ENCODE measurements around the gene MAPRE3. TPM values are rescaled to one million over a fixed set of nuclear protein-coding genes. Genes with fewer than 3 reads are reported as not detected.

Gene MAPRE3
- total RNA-seq, 8 experiments from 2014 or later: 8.7 to 44.8 (median 26.8) TPM

DNA sequence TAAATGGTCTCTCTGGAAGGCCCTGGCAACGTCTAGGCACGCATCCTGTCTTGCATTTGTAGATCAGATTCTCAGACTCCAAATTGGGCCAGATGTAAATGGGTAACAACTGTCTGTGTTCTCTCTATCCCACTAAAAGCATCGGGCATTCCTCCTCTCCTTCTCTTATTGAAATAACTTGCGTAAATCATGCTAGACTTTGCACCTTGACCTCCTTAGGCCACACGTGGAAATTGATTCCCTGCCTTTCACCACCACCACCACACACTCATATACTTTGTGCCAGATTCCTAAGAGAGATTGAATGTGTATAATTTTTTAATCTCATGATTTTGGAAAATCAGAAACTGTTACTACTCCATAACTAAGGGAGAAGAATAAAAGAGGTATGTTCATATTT, 21.3 kb downstream of the MAPRE3 start:
- H3K4me1 ChIP-seq (replicated peaks in 1 of 2): peaks cover 0 to 5% of the 10 kb centered on the region in 2 donors
- H3K27ac ChIP-seq: no peak overlapping the region
- WGBS, 10 experiments: 51 to 76% (median 61%) methylated on average over 3 to 5 of the region's 5 CpGs; no CpG with 5 or more reads in 3 of the 10 experiments
- in situ Hi-C loops (cut with MboI; ENCODE audit: low pct_unique_long_range_greater_than_20kb in 2 of 9, low sequenced_read_pairs in 9 of 9, unreplicated experiment in 9 of 9): no loop called here
- ATAC-seq (replicated peaks in 6 of 8): no peak
- H3K4me3 ChIP-seq: no peak overlapping the region

DNA sequence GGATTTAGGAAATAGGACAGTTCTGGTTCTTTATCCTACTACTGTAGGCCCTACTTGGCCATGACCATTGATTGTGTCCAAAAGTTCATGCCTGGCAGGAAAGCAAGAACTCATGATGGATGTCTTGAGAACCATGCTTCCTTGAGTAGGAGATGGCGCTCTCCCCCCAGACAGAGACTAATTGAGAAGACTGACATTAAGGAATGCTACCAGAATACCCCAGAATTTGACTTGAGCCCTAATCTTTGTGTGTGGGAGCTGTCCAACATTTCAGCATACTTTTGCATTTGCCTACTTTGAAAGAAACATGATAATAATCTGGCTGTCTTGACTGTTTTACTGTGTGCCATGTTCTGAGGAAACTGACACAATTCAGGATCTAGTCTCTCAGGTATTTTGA, 23.3 kb downstream of the MAPRE3 start:
- WGBS, 10 experiments: 0 to 86% (median 54%) methylated on average over 1 of the region's 1 CpG; no CpG with 5 or more reads in 6 of the 10 experiments
- H3K27ac ChIP-seq: no peak overlapping the region
- ATAC-seq (replicated peaks in 6 of 8): no peak
- in situ Hi-C loops (cut with MboI; ENCODE audit: low pct_unique_long_range_greater_than_20kb in 2 of 9, low sequenced_read_pairs in 9 of 9, unreplicated experiment in 9 of 9): no loop called here
- peaks cover 0 to 5% of the 10 kb centered on the region in 2 donors for H3K4me1 ChIP-seq (replicated peaks in 1 of 2)
- H3K4me3 ChIP-seq: no peak overlapping the region

DNA sequence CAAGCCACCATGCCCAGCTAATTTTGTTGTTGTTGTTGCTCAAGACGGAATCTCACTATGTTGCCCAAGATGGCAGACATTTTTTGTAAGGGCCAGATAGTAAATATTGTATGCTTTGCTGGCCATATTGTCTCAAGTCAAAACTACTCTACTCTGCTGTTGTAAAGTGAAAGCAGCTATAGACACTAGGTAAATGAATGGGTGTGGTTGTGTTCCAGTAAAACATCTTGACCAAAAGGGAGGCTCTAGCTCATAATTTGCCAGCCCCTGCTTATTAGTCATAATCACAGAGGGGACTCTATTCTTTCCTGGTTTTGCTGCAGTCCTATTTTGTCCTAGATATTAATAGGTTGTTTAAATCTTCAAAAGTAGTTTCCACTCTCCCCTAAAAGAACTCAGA, 24.5 kb downstream of the MAPRE3 start:
- Histone ChIP-seq H3K4me1 (replicated peaks in 1 of 2) (peaks cover 0 to 5% of the 10 kb centered on the region in 2 donors), H3K27ac (no peak overlapping the region), H3K4me3 (no peak overlapping the region)
- ATAC-seq (replicated peaks in 6 of 8): peak in 2 of 8 experiments; percentile 81 to 82
- 0 to 100% (median 86%) methylated on average over 1 of the region's 1 CpG; no CpG with 5 or more reads in 5 of the 10 experiments for WGBS, 10 experiments
- in situ Hi-C loops (cut with MboI; ENCODE audit: low pct_unique_long_range_greater_than_20kb in 2 of 9, low sequenced_read_pairs in 9 of 9, unreplicated experiment in 9 of 9): no loop called here

DNA sequence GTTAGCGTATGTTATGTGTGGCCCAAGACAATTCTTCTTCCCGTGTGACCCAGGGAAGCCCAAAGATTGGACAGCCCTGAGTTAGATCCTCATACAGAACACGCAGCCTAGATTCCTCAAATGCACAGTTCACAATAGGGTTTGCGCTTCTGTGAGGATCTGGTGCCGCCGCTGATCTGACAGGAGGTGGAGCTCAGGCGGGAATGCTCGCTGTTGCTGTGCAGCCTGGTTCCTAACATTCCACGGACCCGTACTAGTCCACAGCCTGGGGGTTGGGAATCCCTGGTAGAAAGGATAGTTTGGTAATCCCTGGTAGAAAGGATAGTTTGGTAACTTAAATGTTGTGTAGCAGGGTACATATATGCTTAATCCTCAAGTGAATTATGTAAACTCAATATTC, 27.0 kb downstream of the MAPRE3 start:
- Histone ChIP-seq H3K4me1 (replicated peaks in 1 of 2) (no peaks in the 10 kb centered on the region), H3K27ac (no peak overlapping the region), H3K4me3 (no peak overlapping the region)
- WGBS, 10 experiments: 29 to 87% (median 71%) methylated on average over 1 to 10 of the region's 10 CpGs; no CpG with 5 or more reads in 3 of the 10 experiments
- in situ Hi-C loops (cut with MboI; ENCODE audit: low pct_unique_long_range_greater_than_20kb in 2 of 9, low sequenced_read_pairs in 9 of 9, unreplicated experiment in 9 of 9): no loop called here
- ATAC-seq (replicated peaks in 6 of 8): no peak

- Histone ChIP-seq H3K27ac (no peak overlapping the region), H3K4me3 (no peak overlapping the region), H3K4me1 (replicated peaks in 1 of 2) (no peaks in the 10 kb centered on the region)
- in situ Hi-C loops (cut with MboI; ENCODE audit: low pct_unique_long_range_greater_than_20kb in 2 of 9, low sequenced_read_pairs in 9 of 9, unreplicated experiment in 9 of 9): no loop called here
- ATAC-seq (replicated peaks in 6 of 8): no peak
- WGBS, 10 experiments: 29 to 100% (median 80%) methylated on average over 1 of the region's 1 CpG; no CpG with 5 or more reads in 3 of the 10 experiments
Observed at GRCh38 chr2:26998323-26998722, 27.9 kb downstream of the MAPRE3 start.

DNA sequence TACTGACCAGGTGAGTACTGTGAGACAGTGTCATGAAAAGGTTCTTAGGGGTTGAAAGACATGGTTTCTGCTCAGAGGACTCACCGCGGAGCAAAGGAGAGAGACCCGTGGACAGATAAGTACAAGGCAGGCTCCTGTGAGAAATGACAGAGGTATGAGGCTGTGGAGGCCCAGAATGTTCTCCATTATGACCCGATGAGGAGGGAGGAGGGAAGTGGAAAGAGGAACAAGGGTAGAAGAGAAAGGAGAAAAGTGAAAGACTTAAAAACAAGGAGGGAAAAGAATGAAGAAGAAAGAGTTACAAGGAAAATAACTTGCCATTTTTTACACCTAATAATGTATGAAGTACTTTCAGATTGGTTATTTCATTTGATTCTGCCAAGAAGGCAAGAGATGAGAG, 29.8 kb downstream of the MAPRE3 start:
- in situ Hi-C loops (cut with MboI; ENCODE audit: low pct_unique_long_range_greater_than_20kb in 2 of 9, low sequenced_read_pairs in 9 of 9, unreplicated experiment in 9 of 9): loop anchor here in 1 of 9 experiments (25.0 kb wide), 1 partner anchor 163 kb away; the partner anchor contains the start of gene DPYSL5
- WGBS, 10 experiments: 60 to 100% (median 88%) methylated on average over 2 to 4 of the region's 4 CpGs; no CpG with 5 or more reads in 1 of the 10 experiments
- ATAC-seq (replicated peaks in 6 of 8): no peak
- Histone ChIP-seq H3K4me3 (no peak overlapping the region), H3K27ac (no peak overlapping the region), H3K4me1 (replicated peaks in 1 of 2) (no peaks in the 10 kb centered on the region)

GRCh38 chr2:27000995-27001394, 30.6 kb downstream of the MAPRE3 start:
- in situ Hi-C loops (cut with MboI; ENCODE audit: low pct_unique_long_range_greater_than_20kb in 2 of 9, low sequenced_read_pairs in 9 of 9, unreplicated experiment in 9 of 9): loop anchor here in 1 of 9 experiments (25.0 kb wide), 1 partner anchor 164 kb away; the partner anchor contains the start of gene DPYSL5
- Histone ChIP-seq H3K4me3 (no peak overlapping the region), H3K27ac (no peak overlapping the region), H3K4me1 (replicated peaks in 1 of 2) (no peaks in the 10 kb centered on the region)
- WGBS, 10 experiments: 73 to 100% (median 94%) methylated on average over 1 to 2 of the region's 2 CpGs; no CpG with 5 or more reads in 1 of the 10 experiments
- no peak for ATAC-seq (replicated peaks in 6 of 8)

GRCh38 chr2:27001950-27002349, 31.5 kb downstream of the MAPRE3 start:
- peak in 7 of 8 experiments; percentile 19 to 62 (median 30) for ATAC-seq (replicated peaks in 6 of 8)
- H3K4me3 ChIP-seq: no peak overlapping the region
- no peaks in the 10 kb centered on the region for H3K4me1 ChIP-seq (replicated peaks in 1 of 2)
- H3K27ac ChIP-seq: no peak overlapping the region
- in situ Hi-C loops (cut with MboI; ENCODE audit: low pct_unique_long_range_greater_than_20kb in 2 of 9, low sequenced_read_pairs in 9 of 9, unreplicated experiment in 9 of 9): loop anchor here in 1 of 9 experiments (25.0 kb wide), 1 partner anchor 165 kb away; the partner anchor contains the start of gene DPYSL5
- 0 to 80% (median 60%) methylated on average over 1 to 5 of the region's 5 CpGs; no CpG with 5 or more reads in 2 of the 10 experiments for WGBS, 10 experiments

- in situ Hi-C loops (cut with MboI; ENCODE audit: low pct_unique_long_range_greater_than_20kb in 2 of 9, low sequenced_read_pairs in 9 of 9, unreplicated experiment in 9 of 9): loop anchor here in 1 of 9 experiments (25.0 kb wide), 1 partner anchor 166 kb away; the partner anchor contains the start of gene DPYSL5
- Histone ChIP-seq H3K27ac (no peak overlapping the region), H3K4me1 (replicated peaks in 1 of 2) (no peaks in the 10 kb centered on the region), H3K4me3 (no peak overlapping the region)
- 20 to 100% (median 89%) methylated on average over 1 to 4 of the region's 4 CpGs; no CpG with 5 or more reads in 5 of the 10 experiments for WGBS, 10 experiments
- peak; percentile 45 to 95 (median 86) for ATAC-seq (replicated peaks in 6 of 8)
Observed at GRCh38 chr2:27003007-27003406, 32.6 kb downstream of the MAPRE3 start.

DNA sequence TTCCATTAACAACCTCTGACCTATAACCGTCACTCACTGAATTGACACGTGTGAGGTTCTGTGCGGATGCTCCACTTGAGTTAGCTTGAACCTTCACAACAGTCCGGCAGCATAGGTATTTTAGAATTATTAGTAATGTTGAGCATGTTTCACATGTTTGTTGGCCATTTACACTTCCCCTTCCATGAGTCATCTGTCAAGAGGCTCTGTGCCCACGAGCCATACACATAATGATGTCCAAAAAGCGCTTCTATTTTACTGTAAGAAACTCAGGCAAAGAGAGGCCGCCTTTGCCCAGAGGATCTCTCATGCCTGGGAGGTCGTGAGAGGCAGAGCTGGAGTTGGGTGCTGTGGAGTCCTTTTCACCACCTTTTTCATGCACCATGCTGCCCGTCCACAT, 33.4 kb downstream of the MAPRE3 start:
- H3K4me3 ChIP-seq: no peak overlapping the region
- in situ Hi-C loops (cut with MboI; ENCODE audit: low pct_unique_long_range_greater_than_20kb in 2 of 9, low sequenced_read_pairs in 9 of 9, unreplicated experiment in 9 of 9): loop anchor here in 1 of 9 experiments (25.0 kb wide), 1 partner anchor 167 kb away; the partner anchor contains the start of gene DPYSL5
- peak in 4 of 8 experiments; percentile 26 to 45 (median 33) for ATAC-seq (replicated peaks in 6 of 8)
- H3K27ac ChIP-seq: no peak overlapping the region
- WGBS, 10 experiments: 67 to 94% (median 76%) methylated on average over 1 to 9 of the region's 9 CpGs; no CpG with 5 or more reads in 3 of the 10 experiments
- H3K4me1 ChIP-seq (replicated peaks in 1 of 2): no peaks in the 10 kb centered on the region

DNA sequence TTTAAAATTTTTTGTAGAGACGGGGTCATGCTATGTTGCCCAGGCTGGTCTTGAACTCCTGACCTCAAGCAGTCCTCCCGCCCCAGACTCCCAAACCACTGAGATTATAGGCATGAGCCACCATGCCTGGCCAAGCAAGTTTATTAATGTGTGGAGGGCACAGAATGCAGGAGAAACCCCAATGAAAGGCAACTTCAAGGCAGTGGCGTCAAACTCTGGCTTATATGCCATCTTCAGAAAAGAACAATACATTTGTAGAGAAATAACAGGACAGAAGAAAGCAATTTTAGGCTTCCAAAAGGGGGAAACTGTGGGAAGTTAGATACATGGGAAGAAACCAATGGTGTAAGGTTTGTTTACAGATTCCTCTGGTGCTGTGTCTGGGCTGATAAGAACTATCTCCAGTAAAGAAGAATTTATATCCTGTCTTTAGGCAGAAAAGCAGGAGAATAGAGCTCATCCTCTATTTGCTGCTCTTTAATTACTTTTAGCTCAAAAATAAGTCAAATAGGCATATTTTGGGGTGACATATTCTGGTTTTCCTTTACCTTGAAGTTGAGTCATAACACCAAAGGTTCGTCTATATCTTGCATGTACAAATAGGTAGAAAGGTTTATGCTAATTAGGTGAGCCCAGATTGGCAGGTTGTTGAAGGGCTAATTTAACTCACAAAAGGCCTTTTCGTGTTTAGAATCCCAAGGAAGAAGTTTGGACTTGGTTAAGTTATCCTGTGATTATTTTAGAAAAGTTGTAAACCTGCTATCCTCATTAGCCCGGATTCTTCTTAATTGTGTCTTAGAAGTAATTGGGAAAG, 36.4 kb downstream of the MAPRE3 start:
- ATAC-seq (replicated peaks in 6 of 8): no peak
- no peak overlapping the region for H3K27ac ChIP-seq
- no peaks in the 10 kb centered on the region for H3K4me1 ChIP-seq (replicated peaks in 1 of 2)
- in situ Hi-C loops (cut with MboI; ENCODE audit: low pct_unique_long_range_greater_than_20kb in 2 of 9, low sequenced_read_pairs in 9 of 9, unreplicated experiment in 9 of 9): loop anchor here in 1 of 9 experiments (25.0 kb wide), 1 partner anchor 170 kb away; the partner anchor contains the start of gene DPYSL5
- WGBS, 10 experiments: 67 to 94% (median 72%) methylated on average over 1 to 6 of the region's 6 CpGs
- H3K4me3 ChIP-seq: no peak overlapping the region

- no peak for ATAC-seq (replicated peaks in 6 of 8)
- 58 to 98% (median 83%) methylated on average over 4 to 8 of the region's 8 CpGs for WGBS, 10 experiments
- Histone ChIP-seq H3K4me3 (no peak overlapping the region), H3K4me1 (replicated peaks in 1 of 2) (no peaks in the 10 kb centered on the region), H3K27ac (no peak overlapping the region)
- in situ Hi-C loops (cut with MboI; ENCODE audit: low pct_unique_long_range_greater_than_20kb in 2 of 9, low sequenced_read_pairs in 9 of 9, unreplicated experiment in 9 of 9): loop anchor here in 1 of 9 experiments (25.0 kb wide), 1 partner anchor 170 kb away; the partner anchor contains the start of gene DPYSL5
Observed at GRCh38 chr2:27007416-27008374, 37.3 kb downstream of the MAPRE3 start.

Measured in motor neuron (in vitro differentiated cells).